NOMO-1 (cell line): ENCODE measurements around the gene GCN1.
A peak's percentile ranks its signal among the peaks of the same experiment; 100 is the strongest.

Experiments used
- DNase-seq, 2 experiments: peaks; one replicate each; lab custom pipeline; 2025; ENCODE audit not compliant: unreplicated experiment in 2 of 2; lab: John Stamatoyannopoulos, UW

GCN1 gene

GRCh38 chr12:120229071-120229486 is 34.6 kb upstream of the GCN1 start:
- DNase-seq, result no peak

- peak; percentile 74 to 76 for DNase-seq
These were observed 34.0 kb upstream of the GCN1 start for GRCh38 chr12:120228291-120229070.

GRCh38 chr12:120228041-120228290 is 33.5 kb upstream of the GCN1 start:
- DNase-seq, result no peak

- no peak for DNase-seq
These were observed 32.9 kb upstream of the GCN1 start for GRCh38 chr12:120227233-120228040.

- peak; percentile 31 to 53 for DNase-seq
These were observed 31.5 kb upstream of the GCN1 start for GRCh38 chr12:120225852-120226640.

GRCh38 chr12:120225200-120225558 is 30.7 kb upstream of the GCN1 start:
- no peak for DNase-seq

GRCh38 chr12:120224304-120225199 is 30.0 kb upstream of the GCN1 start:
- no peak for DNase-seq

- no peak for DNase-seq
These were observed 29.2 kb upstream of the GCN1 start for GRCh38 chr12:120223458-120224303.

GRCh38 chr12:120222288-120222832 is 27.8 kb upstream of the GCN1 start:
- DNase-seq, result no peak

- no peak for DNase-seq
These were observed 27.0 kb upstream of the GCN1 start for GRCh38 chr12:120221576-120221900.

GRCh38 chr12:120220838-120221575 is 26.5 kb upstream of the GCN1 start:
- no peak for DNase-seq

GRCh38 chr12:120218680-120219606 is 24.4 kb upstream of the GCN1 start:
- no peak for DNase-seq

GRCh38 chr12:120216742-120217605 is 22.5 kb upstream of the GCN1 start:
- peak; percentile 61 to 63 for DNase-seq

GRCh38 chr12:120215766-120216735 is 21.5 kb upstream of the GCN1 start:
- DNase-seq, result no peak

- no peak for DNase-seq
These were observed 20.8 kb upstream of the GCN1 start for GRCh38 chr12:120215357-120215735.
